AG04450 (cell line): Measurements from ENCODE around the gene KNDC1. TPM values are rescaled to one million over a fixed set of nuclear protein-coding genes. Genes with fewer than 3 reads are reported as not detected.

Experiments used
- CTCF ChIA-PET: fragments of 300-600, 350-600 bp; formaldehyde crosslinking; extraction: SDS; loops from one replicate; lab custom pipeline; 2022; ENCODE audit warnings: antibody characterized with exemption, inconsistent platforms; lab: Charles Lee
- POLR2A ChIA-PET: fragments of 350-600 bp; formaldehyde crosslinking; extraction: SDS; loops from one replicate; lab custom pipeline; 2021; ENCODE audit warnings: antibody characterized with exemption, inconsistent platforms; lab: Yijun Ruan, JAX
- DNase-seq: peaks from one replicate; pipeline ENCODE4 v3.0.0-alpha.2; 2011; ENCODE audit warnings: low read depth, low spot score
- H3K27ac ChIP-seq: one replicate; pipeline ENCODE4 v1.5.1; 2012; ENCODE audit warnings: low read depth, low read length, control low read depth
- H3K27me3 ChIP-seq: one replicate; pipeline ENCODE4 v1.6.0; 2012; ENCODE audit warnings: low read length; ENCODE audit not compliant: control insufficient read depth, insufficient read depth
- H3K4me3 ChIP-seq: 2 replicates; pipeline ENCODE4 v1.5.1; 2011; ENCODE audit warnings: mild to moderate bottlenecking, low read depth, low read length, control low read depth
- H3K9me3 ChIP-seq: 2 replicates; pipeline ENCODE4 v1.5.1; 2012; ENCODE audit warnings: low read length; ENCODE audit not compliant: control insufficient read depth, insufficient read depth
- CTCF ChIP-seq: IDR thresholded peaks from 2 replicates; pipeline ENCODE4 v1.5.1; 2011; ENCODE audit warnings: low read depth, low read length, control low read depth, inconsistent platforms
- polyA plus RNA-seq: library from polyadenylated mRNA; depleted of rRNA; stranded (reverse); fragments of >200 nt; gene quantifications from 2 replicates; pipeline ENCODE4 v1.2.3, GENCODE V29; 2011

Gene KNDC1
- polyA plus RNA-seq, 1 experiment = 0.46 TPM

- no peak for DNase-seq
- ChIA-PET POLR2A (no interaction called here), CTCF (no interaction called here)
Observed at GRCh38 chr10:133245439-133246235, 85.6 kb downstream of the KNDC1 start.

GRCh38 chr10:133246236-133246626 is 86.2 kb downstream of the KNDC1 start:
- H3K27me3 ChIP-seq = peaks cover 15% of the 10 kb centered on the region
- POLR2A ChIA-PET = no interaction called here
- no peak overlapping the region for H3K4me3 ChIP-seq
- H3K9me3 ChIP-seq = no peaks in the 10 kb centered on the region; the same call in 1 of the 2 replicates
- TF ChIP-seq CTCF = no peak
- CTCF ChIA-PET = interaction anchor here (1.4 kb wide), 1 partner anchor 61 kb away, joined by 4 read pairs; no protein-coding TSS in a partner anchor
- no peak for DNase-seq
- no peak overlapping the region for H3K27ac ChIP-seq

More at GRCh38 chr10:133245439-133246235, 85.6 kb downstream of the KNDC1 start:
- no peak overlapping the region for H3K27ac ChIP-seq
- peaks cover 17% of the 10 kb centered on the region for H3K27me3 ChIP-seq
- H3K9me3 ChIP-seq = no peaks in the 10 kb centered on the region; the same call in 1 of the 2 replicates
- H3K4me3 ChIP-seq = no peak overlapping the region
- TF ChIP-seq CTCF = no peak

- ChIA-PET POLR2A (no interaction called here), CTCF (interaction anchor here (1.4 kb wide), 1 partner anchor 59 kb away, joined by 4 read pairs; no protein-coding TSS in a partner anchor)
- Histone ChIP-seq H3K27me3 (peaks cover 17% of the 10 kb centered on the region), H3K27ac (no peak overlapping the region), H3K4me3 (no peak overlapping the region), H3K9me3 (no peaks in the 10 kb centered on the region; the same call in 1 of the 2 replicates)
- DNase-seq = no peak
- no peak for TF ChIP-seq CTCF
Observed at GRCh38 chr10:133247681-133248333, 87.8 kb downstream of the KNDC1 start.

- ChIA-PET POLR2A (no interaction called here), CTCF (no interaction called here)
- Histone ChIP-seq H3K27me3 (peaks cover 17% of the 10 kb centered on the region), H3K4me3 (no peak overlapping the region), H3K27ac (no peak overlapping the region), H3K9me3 (no peaks in the 10 kb centered on the region; the same call in 1 of the 2 replicates)
- no peak for TF ChIP-seq CTCF
- DNase-seq = no peak
Observed at GRCh38 chr10:133248334-133248715, 88.3 kb downstream of the KNDC1 start.
